MM.1S (cell line): ENCODE data around the gene SH3PXD2A.
"Not testable (repeated sequence)": the region's sequence is repeated elsewhere in the genome, so short reads cannot be mapped to it uniquely, and the experiment has no call there.

Experiments
- DNase-seq: peaks from one replicate; pipeline ENCODE4 v3.0.0-alpha.2; 2015
- H2AFZ ChIP-seq: fragments of 300-600 bp; sonication (generic); 2 replicates; pipeline ENCODE4 v1.6.0; 2016; ENCODE audit warnings: antibody characterized with exemption, low read length
- H3F3A ChIP-seq: fragments of 300-600 bp; sonication (generic); 2 replicates; pipeline ENCODE4 v1.6.1; 2016; ENCODE audit warnings: mild to moderate bottlenecking, antibody characterized with exemption, low read length, moderate library complexity, mixed read lengths; ENCODE audit not compliant: insufficient read depth
- H3K27ac ChIP-seq: fragments of 300-600 bp; sonication (generic); 2 replicates; pipeline ENCODE4 v1.5.1; 2016; ENCODE audit warnings: mild to moderate bottlenecking, low read length
- H3K27me3 ChIP-seq: fragments of 300-600 bp; sonication (generic); replicated peaks from 2 replicates; pipeline ENCODE4 v1.6.0; 2016; ENCODE audit warnings: low read length; ENCODE audit not compliant: insufficient read depth
- H3K36me3 ChIP-seq: fragments of 300-600 bp; sonication (generic); replicated peaks from 2 replicates; pipeline ENCODE4 v1.6.1; 2016; ENCODE audit warnings: mild to moderate bottlenecking, low read length, mixed read lengths; ENCODE audit not compliant: insufficient read depth
- H3K4me1 ChIP-seq: fragments of 300-600 bp; sonication (generic); 2 replicates; pipeline ENCODE4 v1.6.1; 2016; ENCODE audit warnings: low read length, mixed read lengths
- H3K4me2 ChIP-seq: fragments of 300-600 bp; sonication (generic); 2 replicates; pipeline ENCODE4 v1.6.0; 2016; ENCODE audit warnings: low read depth, low read length
- H3K4me3 ChIP-seq: fragments of 300-600 bp; sonication (generic); 2 replicates; pipeline ENCODE4 v1.5.1; 2016; ENCODE audit warnings: low read length, mixed read lengths
- H3K79me2 ChIP-seq: fragments of 300-600 bp; sonication (generic); 2 replicates; pipeline ENCODE4 v1.6.1; 2016; ENCODE audit warnings: mixed run types, low read length, mixed read lengths
- H3K9ac ChIP-seq: fragments of 300-600 bp; sonication (generic); 2 replicates; pipeline ENCODE4 v1.6.1; 2016; ENCODE audit warnings: low read length, mixed read lengths
- H3K9me2 ChIP-seq: fragments of 300-600 bp; sonication (generic); replicated peaks from 2 replicates; pipeline ENCODE4 v1.6.1; 2016; ENCODE audit warnings: mild to moderate bottlenecking, low read length, mixed read lengths; ENCODE audit not compliant: insufficient read depth
- H3K9me3 ChIP-seq: fragments of 300-600 bp; sonication (generic); replicated peaks from 2 replicates; pipeline ENCODE4 v1.6.1; 2016; ENCODE audit warnings: mild to moderate bottlenecking, low read length, mixed read lengths; ENCODE audit not compliant: insufficient read depth
- H4K20me1 ChIP-seq: fragments of 300-600 bp; sonication (generic); 2 replicates; pipeline ENCODE4 v1.6.1; 2016; ENCODE audit warnings: mild to moderate bottlenecking, low read length, moderate library complexity, mixed read lengths; ENCODE audit not compliant: insufficient read depth
- EZH2 ChIP-seq: fragments of 300-600 bp; sonication (generic); optimal IDR thresholded peaks from 2 replicates; pipeline ENCODE3; 2017; ENCODE audit warnings: low read depth, mild to moderate bottlenecking, antibody characterized with exemption, low read length, mixed read lengths
- EZH2phosphoT487 ChIP-seq: fragments of 300-600 bp; sonication (generic); IDR thresholded peaks from 2 replicates; pipeline ENCODE4 v1.6.1; 2018; ENCODE audit warnings: antibody characterized with exemption, low read length
- TF ChIP-seq, protein P1 (sequence below): fragments of 300-600 bp; sonication (generic); IDR thresholded peaks from 2 replicates; pipeline ENCODE4 v1.5.1; 2016; ENCODE audit warnings: antibody characterized with exemption, low read length, mixed read lengths

Gene SH3PXD2A

GRCh38 chr10:103636492-103636891, 218.9 kb downstream of the SH3PXD2A start:
- H3K4me1 ChIP-seq: no peaks in the 10 kb centered on the region
- no peaks in the 10 kb centered on the region for H3K36me3 ChIP-seq
- no peak overlapping the region for H3K9ac ChIP-seq
- H4K20me1 ChIP-seq: no peaks in the 10 kb centered on the region
- H3K4me3 ChIP-seq: no peak overlapping the region
- DNase-seq: no peak
- no peaks in the 10 kb centered on the region for H3F3A ChIP-seq
- no peaks in the 10 kb centered on the region for H3K27me3 ChIP-seq
- no peak overlapping the region for H3K4me2 ChIP-seq
- H3K9me2 ChIP-seq: no peaks in the 10 kb centered on the region
- no peaks in the 10 kb centered on the region for H3K79me2 ChIP-seq
- H3K27ac ChIP-seq: no peak overlapping the region
- TF ChIP-seq, protein P1, sequence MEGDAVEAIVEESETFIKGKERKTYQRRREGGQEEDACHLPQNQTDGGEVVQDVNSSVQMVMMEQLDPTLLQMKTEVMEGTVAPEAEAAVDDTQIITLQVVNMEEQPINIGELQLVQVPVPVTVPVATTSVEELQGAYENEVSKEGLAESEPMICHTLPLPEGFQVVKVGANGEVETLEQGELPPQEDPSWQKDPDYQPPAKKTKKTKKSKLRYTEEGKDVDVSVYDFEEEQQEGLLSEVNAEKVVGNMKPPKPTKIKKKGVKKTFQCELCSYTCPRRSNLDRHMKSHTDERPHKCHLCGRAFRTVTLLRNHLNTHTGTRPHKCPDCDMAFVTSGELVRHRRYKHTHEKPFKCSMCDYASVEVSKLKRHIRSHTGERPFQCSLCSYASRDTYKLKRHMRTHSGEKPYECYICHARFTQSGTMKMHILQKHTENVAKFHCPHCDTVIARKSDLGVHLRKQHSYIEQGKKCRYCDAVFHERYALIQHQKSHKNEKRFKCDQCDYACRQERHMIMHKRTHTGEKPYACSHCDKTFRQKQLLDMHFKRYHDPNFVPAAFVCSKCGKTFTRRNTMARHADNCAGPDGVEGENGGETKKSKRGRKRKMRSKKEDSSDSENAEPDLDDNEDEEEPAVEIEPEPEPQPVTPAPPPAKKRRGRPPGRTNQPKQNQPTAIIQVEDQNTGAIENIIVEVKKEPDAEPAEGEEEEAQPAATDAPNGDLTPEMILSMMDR: no peak
- TF ChIP-seq EZH2phosphoT487: no peak
- TF ChIP-seq EZH2: no peak
- no peaks in the 10 kb centered on the region for H3K9me3 ChIP-seq
- no peak overlapping the region for H2AFZ ChIP-seq

DNA sequence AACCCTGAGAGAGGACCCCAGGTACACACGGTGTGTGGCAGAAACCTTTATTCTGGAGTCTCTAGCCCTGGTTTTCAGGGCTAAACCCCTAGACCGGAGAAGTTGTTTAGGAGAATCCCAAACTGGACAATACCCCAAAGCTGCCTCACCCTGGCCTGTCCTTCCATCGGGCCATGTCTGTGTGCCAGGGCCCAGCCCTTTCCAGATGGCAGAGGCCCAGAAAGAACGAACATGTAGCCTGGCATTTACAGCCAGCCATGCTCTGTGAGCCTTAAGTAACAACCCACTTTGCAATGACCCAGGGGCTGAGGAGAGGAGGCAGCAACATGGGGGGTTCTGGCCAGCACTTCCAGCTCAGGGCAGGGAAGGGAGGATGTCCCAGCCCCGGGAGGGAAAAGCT, 219.8 kb downstream of the SH3PXD2A start:
- no peaks in the 10 kb centered on the region for H3K27me3 ChIP-seq
- no peak overlapping the region for H3K9ac ChIP-seq
- no peak for DNase-seq
- no peak overlapping the region for H2AFZ ChIP-seq
- no peaks in the 10 kb centered on the region for H3K9me2 ChIP-seq
- H3K9me3 ChIP-seq: no peaks in the 10 kb centered on the region
- H3F3A ChIP-seq: no peaks in the 10 kb centered on the region
- H3K36me3 ChIP-seq: no peaks in the 10 kb centered on the region
- H3K79me2 ChIP-seq: no peaks in the 10 kb centered on the region
- no peak overlapping the region for H3K4me2 ChIP-seq
- H3K4me1 ChIP-seq: no peaks in the 10 kb centered on the region
- no peaks in the 10 kb centered on the region for H4K20me1 ChIP-seq
- H3K4me3 ChIP-seq: no peak overlapping the region
- no peak overlapping the region for H3K27ac ChIP-seq
- TF ChIP-seq EZH2phosphoT487 (no peak), EZH2 (no peak)
- TF ChIP-seq, protein P1: no peak

DNA sequence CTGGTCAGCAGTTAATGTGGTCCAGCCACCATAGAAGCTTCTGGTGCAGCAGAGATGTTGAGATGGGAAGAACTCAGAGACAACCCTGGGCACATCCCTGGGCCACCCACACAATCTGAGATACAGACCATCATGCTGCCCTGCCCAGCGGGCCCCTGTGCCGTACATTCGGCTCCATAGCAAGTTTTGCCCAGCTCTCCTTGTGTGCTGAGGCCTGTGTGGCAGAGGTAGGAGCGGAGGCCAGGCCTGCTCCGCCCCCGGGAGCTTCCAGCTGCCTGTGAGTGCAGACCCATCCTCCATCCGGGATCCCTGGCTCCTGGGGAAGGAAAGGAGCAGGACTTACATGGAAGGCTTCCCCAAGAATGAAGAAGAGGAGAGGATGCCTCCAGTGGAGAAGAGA, 221.5 kb downstream of the SH3PXD2A start:
- H4K20me1 ChIP-seq: no peaks in the 10 kb centered on the region
- H3K36me3 ChIP-seq: no peaks in the 10 kb centered on the region
- no peak overlapping the region for H3K4me2 ChIP-seq
- H2AFZ ChIP-seq: no peak overlapping the region
- no peaks in the 10 kb centered on the region for H3F3A ChIP-seq
- H3K9me3 ChIP-seq: no peaks in the 10 kb centered on the region
- DNase-seq: no peak
- no peak overlapping the region for H3K4me3 ChIP-seq
- H3K9me2 ChIP-seq: no peaks in the 10 kb centered on the region
- H3K79me2 ChIP-seq: no peaks in the 10 kb centered on the region
- TF ChIP-seq, protein P1: no peak
- TF ChIP-seq EZH2phosphoT487: no peak
- no peak for TF ChIP-seq EZH2
- no peaks in the 10 kb centered on the region for H3K4me1 ChIP-seq
- no peak overlapping the region for H3K27ac ChIP-seq
- H3K27me3 ChIP-seq: no peaks in the 10 kb centered on the region
- no peak overlapping the region for H3K9ac ChIP-seq

DNA sequence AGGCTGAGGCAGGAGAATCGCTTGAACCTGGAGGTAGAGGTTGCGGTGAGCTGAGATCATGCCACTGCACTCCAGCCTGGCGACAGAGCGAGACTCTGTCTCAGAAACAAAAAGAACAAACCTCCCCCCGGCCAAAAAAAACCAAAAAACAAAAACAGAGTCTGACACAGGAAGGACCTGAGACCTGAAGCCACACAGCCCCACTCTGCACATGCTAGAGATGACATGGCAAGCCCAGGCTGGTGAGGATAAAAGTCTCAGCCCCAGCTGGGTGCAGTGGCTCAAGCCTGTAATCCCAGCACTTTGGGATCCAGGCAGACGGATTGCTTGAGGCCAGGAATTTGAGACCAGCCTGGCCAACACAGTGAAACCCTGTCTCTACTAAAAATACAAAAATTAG, 222.5 kb downstream of the SH3PXD2A start:
- not testable (repeated sequence) for H3K36me3 ChIP-seq, H2AFZ ChIP-seq, H3F3A ChIP-seq, H3K27me3 ChIP-seq, H3K27ac ChIP-seq, DNase-seq, H3K9me2 ChIP-seq, H3K4me3 ChIP-seq, H3K4me2 ChIP-seq, H3K79me2 ChIP-seq, H4K20me1 ChIP-seq, H3K4me1 ChIP-seq, H3K9me3 ChIP-seq, H3K9ac ChIP-seq
